ENCODE data around the gene ZNF771. TPM values are rescaled to one million over a fixed set of nuclear protein-coding genes. Genes with fewer than 3 reads are reported as not detected.

Gene ZNF771
- total RNA-seq, 3 donors from 2014 or later (not counting 1 experiment from before 2014, with no cell fraction given): 0.70 to 1.4 (median 1.4) TPM

GRCh38 chr16:30429418-30429677 is 21.9 kb downstream of the ZNF771 start:
- peaks cover 0 to 6% of the 10 kb centered on the region in 2 donors for H3K4me1 Mint-ChIP-seq
- intact Hi-C loops (cut with micrococcal nuclease): no loop called here
- DNase-seq (no peak), ATAC-seq (peak in 2 of 3 donors; percentile 0 to 1)
- 1% methylated on average over 11 of the region's 11 CpGs for WGBS (ENCODE audit: insufficient coverage)
- Histone ChIP-seq H3K9me3 (ENCODE audit: control insufficient read depth, insufficient read depth, low read length) (no peaks in the 10 kb centered on the region), H3K27ac (ENCODE audit: low read length) (peak overlapping the region; percentile 70), H3K4me1 (ENCODE audit: control insufficient read depth, insufficient read depth, low read length) (peaks cover 21% of the 10 kb centered on the region), H3K36me3 (ENCODE audit: control insufficient read depth, insufficient read depth, low read length) (peaks cover 6% of the 10 kb centered on the region), H3K4me3 (ENCODE audit: low read length) (peak overlapping the region; percentile 67), H3K27me3 (ENCODE audit: control insufficient read depth, insufficient read depth, low read length) (no peaks in the 10 kb centered on the region)
- no peak overlapping the region for H3K4me3 Mint-ChIP-seq
- no peak overlapping the region for H3K27ac Mint-ChIP-seq
- H3K36me3 Mint-ChIP-seq: no peaks in the 10 kb centered on the region
- H3K27me3 Mint-ChIP-seq (ENCODE audit: low read depth in 2 of 2): no peaks in the 10 kb centered on the region
- no peak for TF ChIP-seq CTCF (IDR thresholded peaks at IDR 0.05)
- H3K9me3 Mint-ChIP-seq: no peaks in the 10 kb centered on the region

GRCh38 chr16:30429678-30430427 is 22.4 kb downstream of the ZNF771 start, which contains the start of gene DCTPP1:
Gene DCTPP1 (minus strand): TSS chr16:30430030. CDS start chr16:30429980, 50 bp downstream.
- Histone ChIP-seq H3K9me3 (ENCODE audit: control insufficient read depth, insufficient read depth, low read length) (no peaks in the 10 kb centered on the region), H3K27me3 (ENCODE audit: control insufficient read depth, insufficient read depth, low read length) (no peaks in the 10 kb centered on the region), H3K4me3 (ENCODE audit: low read length) (peak within 1 kb of the TSS; percentile 67), H3K4me1 (ENCODE audit: control insufficient read depth, insufficient read depth, low read length) (peaks cover 21% of the 10 kb centered on the region), H3K27ac (ENCODE audit: low read length) (peak within 1 kb of the TSS; percentile 70), H3K36me3 (ENCODE audit: control insufficient read depth, insufficient read depth, low read length) (peaks cover 2% of the 10 kb centered on the region)
- DNase-seq (peak; percentile 92 to 99), ATAC-seq (peak; percentile 94 to 99 (median 95))
- no peak within 1 kb of the TSS for H3K27ac Mint-ChIP-seq
- no peaks in the 10 kb centered on the region for H3K36me3 Mint-ChIP-seq
- H3K9me3 Mint-ChIP-seq: no peaks in the 10 kb centered on the region
- peak within 1 kb of the TSS; percentile 21 for H3K4me3 Mint-ChIP-seq
- peaks cover 0 to 6% of the 10 kb centered on the region in 2 donors for H3K4me1 Mint-ChIP-seq
- WGBS (ENCODE audit: insufficient coverage): under 1% methylated on average over 49 of the region's 49 CpGs
- intact Hi-C loops (cut with micrococcal nuclease): loop anchor here (1.0 to 10.0 kb wide), 6 partner anchors 15 to 204 kb away; partner anchors contain the start of genes ITGAL, SEPHS2, TBC1D10B and ZNF747
- H3K27me3 Mint-ChIP-seq (ENCODE audit: low read depth in 2 of 2): no peaks in the 10 kb centered on the region
- peak; percentile 71 for TF ChIP-seq CTCF (IDR thresholded peaks at IDR 0.05)

- intact Hi-C loops (cut with micrococcal nuclease): loop anchor here (1.0 to 10.0 kb wide), 6 partner anchors 15 to 204 kb away; partner anchors contain the start of genes ITGAL, SEPHS2, TBC1D10B and ZNF747
- 57% methylated on average over 19 of the region's 19 CpGs for WGBS (ENCODE audit: insufficient coverage)
- peak; percentile 33 for TF ChIP-seq CTCF (IDR thresholded peaks at IDR 0.05)
- peak overlapping the region; percentile 67 for H3K4me3 ChIP-seq (ENCODE audit: low read length)
- DNase-seq: no peak
- peak overlapping the region; percentile 70 for H3K27ac ChIP-seq (ENCODE audit: low read length)
- H3K36me3 Mint-ChIP-seq: no peaks in the 10 kb centered on the region
- peaks cover 21% of the 10 kb centered on the region for H3K4me1 ChIP-seq (ENCODE audit: control insufficient read depth, insufficient read depth, low read length)
- H3K9me3 Mint-ChIP-seq: no peaks in the 10 kb centered on the region
- H3K4me3 Mint-ChIP-seq: no peak overlapping the region
- H3K9me3 ChIP-seq (ENCODE audit: control insufficient read depth, insufficient read depth, low read length): no peaks in the 10 kb centered on the region
- peak; percentile 1 to 5 (median 4) for ATAC-seq
- H3K27ac Mint-ChIP-seq: no peak overlapping the region
- H3K27me3 ChIP-seq (ENCODE audit: control insufficient read depth, insufficient read depth, low read length): no peaks in the 10 kb centered on the region
- peaks cover 0 to 6% of the 10 kb centered on the region in 2 donors for H3K4me1 Mint-ChIP-seq
- peaks cover 2% of the 10 kb centered on the region for H3K36me3 ChIP-seq (ENCODE audit: control insufficient read depth, insufficient read depth, low read length)
- H3K27me3 Mint-ChIP-seq (ENCODE audit: low read depth in 2 of 2): no peaks in the 10 kb centered on the region
Observed at GRCh38 chr16:30430428-30430970, 23.1 kb downstream of the ZNF771 start.
